Activated CD8-positive, alpha-beta memory T cell treated with anti-CD3 and anti-CD28 coated beads for 48 hours (primary cell): ENCODE measurements around the gene BCAS3.

Experiments
- DNase-seq, 3 experiments: peaks; one replicate each; pipeline ENCODE4 v3.0.0-alpha.2; 2020; ENCODE audit warnings: low read depth in 2 of 3, low spot score in 2 of 3

Gene BCAS3

GRCh38 chr17:61149106-61149825 lies 471.6 kb downstream of the BCAS3 start:
- DNase-seq = no peak

- no peak for DNase-seq
These were observed 472.3 kb downstream of the BCAS3 start for GRCh38 chr17:61149862-61150362.

GRCh38 chr17:61150686-61151299 lies 473.1 kb downstream of the BCAS3 start:
- DNase-seq = no peak

- no peak for DNase-seq
These were observed 475.2 kb downstream of the BCAS3 start for GRCh38 chr17:61152898-61153297.

- DNase-seq = no peak
These were observed 478.1 kb downstream of the BCAS3 start for GRCh38 chr17:61155590-61156237.

- no peak for DNase-seq
These were observed 479.7 kb downstream of the BCAS3 start for GRCh38 chr17:61157246-61157886.

GRCh38 chr17:61158376-61158775 lies 480.7 kb downstream of the BCAS3 start:
- DNase-seq = no peak

- no peak for DNase-seq
These were observed 481.7 kb downstream of the BCAS3 start for GRCh38 chr17:61159221-61159814.

GRCh38 chr17:61160204-61160603 lies 482.6 kb downstream of the BCAS3 start:
- no peak for DNase-seq

- no peak for DNase-seq
These were observed 483.3 kb downstream of the BCAS3 start for GRCh38 chr17:61160789-61161445.

- no peak for DNase-seq
These were observed 484.0 kb downstream of the BCAS3 start for GRCh38 chr17:61161615-61162134.

GRCh38 chr17:61164517-61164916 lies 486.9 kb downstream of the BCAS3 start:
- DNase-seq = no peak

GRCh38 chr17:61167075-61167474 lies 489.4 kb downstream of the BCAS3 start:
- no peak for DNase-seq

GRCh38 chr17:61168506-61168905 lies 490.9 kb downstream of the BCAS3 start:
- DNase-seq = no peak

GRCh38 chr17:61174310-61174709 lies 496.7 kb downstream of the BCAS3 start:
- DNase-seq = no peak

- no peak for DNase-seq
These were observed 497.9 kb downstream of the BCAS3 start for GRCh38 chr17:61175298-61176142.

GRCh38 chr17:61177351-61177750 lies 499.7 kb downstream of the BCAS3 start:
- DNase-seq = no peak

- DNase-seq = no peak
These were observed 500.6 kb downstream of the BCAS3 start for GRCh38 chr17:61178284-61178683.

GRCh38 chr17:61179380-61179806 lies 501.7 kb downstream of the BCAS3 start:
- DNase-seq = no peak

- DNase-seq = no peak
These were observed 506.1 kb downstream of the BCAS3 start for GRCh38 chr17:61183793-61184192.
